GM10266 (cell line): ENCODE data around the gene TMEM14A.

Source experiments
- DNase-seq: peaks from one replicate; pipeline ENCODE4 v3.0.0; 2012; ENCODE audit errors: extremely low spot score
- CTCF ChIP-seq: IDR thresholded peaks from 2 replicates; pipeline ENCODE4 v1.5.1; 2012; ENCODE audit warnings: mild to moderate bottlenecking, low read depth; ENCODE audit not compliant: control insufficient read depth, insufficient read depth; ENCODE audit errors: missing control alignments

The TMEM14A gene

GRCh38 chr6:52735071-52735470, 64.2 kb downstream of the TMEM14A start:
- DNase-seq: no peak
- TF ChIP-seq CTCF: no peak

GRCh38 chr6:52736145-52736544, 65.2 kb downstream of the TMEM14A start:
- DNase-seq: no peak
- TF ChIP-seq CTCF: no peak
